ENCODE data around the gene NPR1. TPM values are rescaled to one million over a fixed set of nuclear protein-coding genes. Genes with fewer than 3 reads are reported as not detected.

NPR1 gene
- total and polyA plus RNA-seq, 2 of the 13 experiments (the other 11 are each of a cell fraction or from before 2014, with no cell fraction given), result not detected

DNA sequence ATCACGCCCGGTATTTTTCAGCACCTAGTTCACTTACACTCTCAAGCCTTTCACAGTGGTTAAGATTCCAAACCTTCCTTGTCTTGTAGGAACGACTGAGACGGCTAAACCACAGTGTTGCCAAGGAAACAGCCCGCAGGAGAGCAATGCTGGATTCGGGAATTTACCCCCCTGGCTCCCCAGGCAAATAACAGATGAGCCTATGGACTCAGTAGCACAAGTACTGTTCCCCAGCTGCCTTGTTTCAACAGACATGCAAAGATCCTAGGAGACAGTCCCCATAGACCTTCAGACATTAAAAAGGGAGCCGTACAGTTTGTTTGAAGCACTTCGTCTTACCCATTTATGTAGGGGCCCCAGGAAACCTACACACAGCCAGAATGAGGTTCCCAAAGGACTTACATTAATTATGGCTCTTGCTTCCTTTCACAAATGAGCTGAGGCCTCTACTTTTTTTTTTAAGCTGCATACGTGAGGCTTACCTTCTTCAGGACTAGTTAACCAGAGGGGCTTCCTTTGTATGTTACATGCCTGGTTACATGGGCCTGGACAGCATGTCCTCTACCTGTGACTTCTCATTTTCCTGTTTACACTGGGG, 17.3 kb upstream of the NPR1 start (continued):
- TF ChIP-seq, protein P1, sequence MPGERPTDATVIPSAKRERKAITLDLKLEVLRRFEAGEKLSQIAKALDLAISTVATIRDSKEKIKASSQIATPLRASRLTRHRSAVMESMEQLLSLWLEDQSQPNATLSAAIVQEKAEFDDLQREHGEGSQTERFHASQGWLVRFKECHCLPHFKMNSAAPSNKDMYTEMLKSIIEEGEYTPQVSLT (CRISPR knock-in tag; IDR thresholded peaks at IDR 0.05; ENCODE audit: borderline replicate concordance, low read depth), result no peak
- TF ChIP-seq RELA (CRISPR knock-in tag; IDR thresholded peaks at IDR 0.05) (no peak), POLR2G (IDR thresholded peaks at IDR 0.05; ENCODE audit: low read depth, low read length) (peak; percentile 71), MEIS1 (CRISPR knock-in tag; IDR thresholded peaks at IDR 0.05; ENCODE audit: borderline replicate concordance) (no peak), ATF7-NPFF (CRISPR knock-in tag; IDR thresholded peaks at IDR 0.05; ENCODE audit: low read depth) (no peak), SRY (CRISPR knock-in tag; IDR thresholded peaks at IDR 0.05) (no peak), CENPX (CRISPR knock-in tag; IDR thresholded peaks at IDR 0.05) (no peak), RBM22 (optimal IDR thresholded peaks at IDR 0.05; ENCODE audit: low read length) (peak; percentile 94)
- TF ChIP-seq, protein P2, sequence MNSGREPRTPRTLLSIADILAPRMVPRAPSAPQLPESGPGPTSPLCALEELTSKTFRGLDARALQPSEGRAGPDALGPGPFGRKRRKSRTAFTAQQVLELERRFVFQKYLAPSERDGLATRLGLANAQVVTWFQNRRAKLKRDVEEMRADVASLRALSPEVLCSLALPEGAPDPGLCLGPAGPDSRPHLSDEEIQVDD (CRISPR knock-in tag; IDR thresholded peaks at IDR 0.05; ENCODE audit: borderline replicate concordance), result no peak

DNA sequence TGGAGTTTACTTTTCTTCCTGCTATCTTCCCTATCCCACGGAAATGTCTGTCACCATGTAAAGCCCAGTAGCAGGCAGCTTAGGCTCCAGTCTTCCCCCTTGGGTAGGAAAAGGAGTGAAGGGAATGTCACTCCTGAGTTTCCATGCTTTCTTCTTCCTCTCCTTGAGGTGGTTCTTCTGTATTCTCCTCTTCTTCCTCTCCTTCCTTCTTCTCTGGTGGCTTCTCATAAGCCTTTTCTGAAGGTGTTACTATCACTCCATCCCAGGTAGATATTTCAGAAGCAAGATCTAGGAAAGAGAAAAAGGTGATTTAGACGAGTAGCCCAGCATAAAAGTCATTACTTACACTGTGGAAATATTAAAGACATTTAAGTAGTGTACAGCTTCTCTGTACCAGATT, 16.2 kb upstream of the NPR1 start:
- Histone ChIP-seq H3K4me3 (replicated peaks in 1 of 3; ENCODE audit: insufficient read depth in 1 of 3, low read depth in 2 of 3, low read length in 3 of 3) (no peak overlapping the region), H3K79me2 (ENCODE audit: insufficient read depth, low read length) (peaks cover 12% of the 10 kb centered on the region), H3K9ac (ENCODE audit: insufficient read depth, low read depth, low read length) (no peak overlapping the region), H3K27me3 (ENCODE audit: control insufficient read depth in 1 of 2, insufficient read depth in 2 of 2, low read length in 2 of 2) (no peaks in the 10 kb centered on the region; a peak in 1 of 5 replicates), H2AFZ (ENCODE audit: low read length) (no peak overlapping the region), H3K9me3 (ENCODE audit: low read length) (no peaks in the 10 kb centered on the region), H3K36me3 (replicated peaks in 1 of 2; ENCODE audit: control insufficient read depth in 1 of 2, insufficient read depth in 2 of 2, low read length in 2 of 2) (peaks cover 18 to 63% of the 10 kb centered on the region in 2 experiments), H4K20me1 (ENCODE audit: insufficient read depth, low read length) (no peaks in the 10 kb centered on the region), H3K27ac (ENCODE audit: extremely low read length, insufficient read depth, low read length) (no peak overlapping the region), H3K4me2 (ENCODE audit: low read depth, low read length) (no peak overlapping the region), H3K4me1 (ENCODE audit: insufficient read depth, low read length) (peaks cover 20% of the 10 kb centered on the region)
- ChIA-PET CTCF (ENCODE audit: low intra/inter-chr PET ratio, low total read pairs) (no interaction called here), POLR2A (no interaction called here)
- FAIRE-seq (no peak), ATAC-seq (no peak), DNase-seq (ENCODE audit: low spot score) (no peak)
- in situ Hi-C loops (cut with HindIII; ENCODE audit: extremely low pct_ligation_motif_present, low pct_unique_long_range_greater_than_20kb), result no loop called here
- TSS peak; percentile 41 for BruUV-seq (replicated peaks)
- intact Hi-C loops (cut with micrococcal nuclease; ENCODE audit: unreplicated experiment), result no loop called here
- WGBS (ENCODE audit: low lambda C conversion rate), result 96% methylated on average over 2 of the region's 2 CpGs
- TF ChIP-seq, protein P3, sequence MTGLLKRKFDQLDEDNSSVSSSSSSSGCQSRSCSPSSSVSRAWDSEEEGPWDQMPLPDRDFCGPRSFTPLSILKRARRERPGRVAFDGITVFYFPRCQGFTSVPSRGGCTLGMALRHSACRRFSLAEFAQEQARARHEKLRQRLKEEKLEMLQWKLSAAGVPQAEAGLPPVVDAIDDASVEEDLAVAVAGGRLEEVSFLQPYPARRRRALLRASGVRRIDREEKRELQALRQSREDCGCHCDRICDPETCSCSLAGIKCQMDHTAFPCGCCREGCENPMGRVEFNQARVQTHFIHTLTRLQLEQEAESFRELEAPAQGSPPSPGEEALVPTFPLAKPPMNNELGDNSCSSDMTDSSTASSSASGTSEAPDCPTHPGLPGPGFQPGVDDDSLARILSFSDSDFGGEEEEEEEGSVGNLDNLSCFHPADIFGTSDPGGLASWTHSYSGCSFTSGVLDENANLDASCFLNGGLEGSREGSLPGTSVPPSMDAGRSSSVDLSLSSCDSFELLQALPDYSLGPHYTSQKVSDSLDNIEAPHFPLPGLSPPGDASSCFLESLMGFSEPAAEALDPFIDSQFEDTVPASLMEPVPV (CRISPR knock-in tag; IDR thresholded peaks at IDR 0.05), result no peak
- TF ChIP-seq, protein P4, sequence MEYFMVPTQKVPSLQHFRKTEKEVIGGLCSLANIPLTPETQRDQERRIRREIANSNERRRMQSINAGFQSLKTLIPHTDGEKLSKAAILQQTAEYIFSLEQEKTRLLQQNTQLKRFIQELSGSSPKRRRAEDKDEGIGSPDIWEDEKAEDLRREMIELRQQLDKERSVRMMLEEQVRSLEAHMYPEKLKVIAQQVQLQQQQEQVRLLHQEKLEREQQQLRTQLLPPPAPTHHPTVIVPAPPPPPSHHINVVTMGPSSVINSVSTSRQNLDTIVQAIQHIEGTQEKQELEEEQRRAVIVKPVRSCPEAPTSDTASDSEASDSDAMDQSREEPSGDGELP (IDR thresholded peaks at IDR 0.05; ENCODE audit: borderline replicate concordance, low read depth), result no peak
- TF ChIP-seq TBL1XR1 (IDR thresholded peaks at IDR 0.05; ENCODE audit: borderline replicate concordance, low read length, partially characterized antibody) (no peak), ATF1 (CRISPR knock-in tag; IDR thresholded peaks at IDR 0.05) (no peak), RBFOX2 (IDR thresholded peaks at IDR 0.05; ENCODE audit: low read depth, low read length) (peak; percentile 26; the same call in 1 of the 2 replicates), ZEB1 (IDR thresholded peaks at IDR 0.05; ENCODE audit: insufficient replicate concordance, low read depth) (no peak), PHB2 (IDR thresholded peaks at IDR 0.05; ENCODE audit: partially characterized antibody) (no peak), ZNF746 (CRISPR knock-in tag; IDR thresholded peaks at IDR 0.05) (no peak), CHD2 (IDR thresholded peaks at IDR 0.05; ENCODE audit: low read depth, low read length) (no peak)

Data from HepG2 (cell line).